Urinary bladder (tissue), 4 donors: Measurements from ENCODE around the gene PARP2. TPM values are rescaled to one million over a fixed set of nuclear protein-coding genes. Genes with fewer than 3 reads are reported as not detected.

ENCODE experiments used
- DNase-seq: peaks from one replicate; pipeline ENCODE4 v3.0.0-alpha.2; 2015; ENCODE audit errors: extremely low spot score
- H3K27ac ChIP-seq: one replicate; pipeline ENCODE4 v1.5.1; 2013; ENCODE audit warnings: low read depth, mild to moderate bottlenecking, moderate library complexity
- H3K36me3 ChIP-seq: one replicate; pipeline ENCODE4 v1.6.1; 2013; ENCODE audit warnings: mild to moderate bottlenecking, moderate library complexity; ENCODE audit not compliant: insufficient read depth
- H3K4me1 ChIP-seq: one replicate; pipeline ENCODE4 v1.6.1; 2013; ENCODE audit warnings: mild to moderate bottlenecking, moderate library complexity; ENCODE audit not compliant: insufficient read depth
- H3K4me3 ChIP-seq: one replicate; pipeline ENCODE4 v1.5.1; 2013; ENCODE audit warnings: low read depth, low read length
- WGBS: extraction: QIAGEN DNeasy Blood & Tissue Kit; methylation state at CpG from one replicate; pipeline ENCODE4 v1.1.7; 2013; 5-methylcytosine and 5-hydroxymethylcytosine counted together
- polyA plus RNA-seq: library from polyadenylated mRNA; stranded (reverse); fragments of 200-250 nt; gene quantifications from one replicate; pipeline ENCODE4 v1.2.3, GENCODE V29; 2013
- total RNA-seq: library from RNA; depleted of rRNA; stranded (reverse); fragments of >200 nt; gene quantifications from one replicate; pipeline ENCODE4 v1.2.3, GENCODE V29; 2014
- donor health status: healthy with polysubstance abuse.
- donor health status: healthy.

Gene PARP2, protein sequence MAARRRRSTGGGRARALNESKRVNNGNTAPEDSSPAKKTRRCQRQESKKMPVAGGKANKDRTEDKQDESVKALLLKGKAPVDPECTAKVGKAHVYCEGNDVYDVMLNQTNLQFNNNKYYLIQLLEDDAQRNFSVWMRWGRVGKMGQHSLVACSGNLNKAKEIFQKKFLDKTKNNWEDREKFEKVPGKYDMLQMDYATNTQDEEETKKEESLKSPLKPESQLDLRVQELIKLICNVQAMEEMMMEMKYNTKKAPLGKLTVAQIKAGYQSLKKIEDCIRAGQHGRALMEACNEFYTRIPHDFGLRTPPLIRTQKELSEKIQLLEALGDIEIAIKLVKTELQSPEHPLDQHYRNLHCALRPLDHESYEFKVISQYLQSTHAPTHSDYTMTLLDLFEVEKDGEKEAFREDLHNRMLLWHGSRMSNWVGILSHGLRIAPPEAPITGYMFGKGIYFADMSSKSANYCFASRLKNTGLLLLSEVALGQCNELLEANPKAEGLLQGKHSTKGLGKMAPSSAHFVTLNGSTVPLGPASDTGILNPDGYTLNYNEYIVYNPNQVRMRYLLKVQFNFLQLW
- 13.5 TPM for total RNA-seq
- polyA plus RNA-seq: 16.0 TPM

DNA sequence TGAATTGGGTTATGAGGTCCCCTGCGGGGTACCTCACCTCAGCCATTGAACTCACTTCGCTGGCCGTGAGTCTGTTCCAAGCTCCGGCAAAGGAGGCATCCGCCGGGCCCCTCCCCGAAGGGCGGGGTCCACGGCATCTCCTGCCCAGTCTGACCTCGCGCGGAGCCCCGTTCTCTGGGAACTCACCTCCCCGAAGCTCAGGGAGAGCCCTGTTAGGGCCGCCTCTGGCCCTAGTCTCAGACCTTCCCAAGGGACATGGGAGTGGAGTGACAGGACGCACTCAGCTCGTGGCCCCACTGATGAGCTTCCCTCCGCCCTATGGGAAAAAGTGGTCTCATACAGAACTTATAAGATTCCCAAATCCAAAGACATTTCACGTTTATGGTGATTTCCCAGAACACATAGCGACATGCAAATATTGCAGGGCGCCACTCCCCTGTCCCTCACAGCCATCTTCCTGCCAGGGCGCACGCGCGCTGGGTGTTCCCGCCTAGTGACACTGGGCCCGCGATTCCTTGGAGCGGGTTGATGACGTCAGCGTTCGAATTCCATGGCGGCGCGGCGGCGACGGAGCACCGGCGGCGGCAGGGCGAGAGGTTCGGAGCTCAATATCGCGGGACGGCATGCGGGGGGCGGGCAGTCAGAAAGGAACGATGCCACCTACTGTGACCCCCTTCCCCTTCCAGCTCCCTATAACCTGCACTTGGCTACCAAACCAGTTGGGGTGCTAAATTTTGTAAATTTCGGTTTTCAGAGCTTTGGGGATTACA lies at the start of gene PARP2:
Gene PARP2 (plus strand): TSS at position 544 of the 770 bp plus-strand sequence. CDS start 7 bp downstream, at position 551.
- under 1% methylated on average over 50 of the region's 50 CpGs for WGBS

DNA sequence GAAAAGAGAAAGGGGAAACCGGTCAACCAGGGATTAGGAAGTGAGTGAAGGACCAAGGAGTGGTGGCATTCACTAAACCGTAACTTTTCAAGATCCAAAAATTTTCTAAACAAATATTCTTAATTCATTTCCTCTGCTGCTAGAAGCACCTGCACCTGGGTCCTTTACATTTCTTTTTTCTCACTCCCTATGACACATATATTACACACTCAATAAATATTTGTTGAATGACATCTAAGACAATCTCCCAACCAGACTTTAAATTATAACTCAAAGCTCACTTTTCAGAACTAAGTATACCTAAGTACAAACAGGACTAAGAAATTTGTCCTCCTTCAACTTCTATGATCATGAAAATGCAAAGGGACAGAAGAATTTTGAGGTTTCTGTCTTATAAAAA lies 48.8 kb upstream of the PARP2 start:
- 95% methylated on average over 2 of the region's 2 CpGs for WGBS
- Histone ChIP-seq H3K27ac (no peak overlapping the region), H3K4me3 (no peak overlapping the region), H3K36me3 (peaks cover 12% of the 10 kb centered on the region), H3K4me1 (no peaks in the 10 kb centered on the region)
- DNase-seq: no peak

More for the DNA sequence above, at the start of gene PARP2:
- DNase-seq: peak; percentile 100
- H3K36me3 ChIP-seq: no peaks in the 10 kb centered on the region
- peak within 1 kb of the TSS; percentile 76 for H3K27ac ChIP-seq
- no peaks in the 10 kb centered on the region for H3K4me1 ChIP-seq
- H3K4me3 ChIP-seq: peak within 1 kb of the TSS; percentile 54

DNA sequence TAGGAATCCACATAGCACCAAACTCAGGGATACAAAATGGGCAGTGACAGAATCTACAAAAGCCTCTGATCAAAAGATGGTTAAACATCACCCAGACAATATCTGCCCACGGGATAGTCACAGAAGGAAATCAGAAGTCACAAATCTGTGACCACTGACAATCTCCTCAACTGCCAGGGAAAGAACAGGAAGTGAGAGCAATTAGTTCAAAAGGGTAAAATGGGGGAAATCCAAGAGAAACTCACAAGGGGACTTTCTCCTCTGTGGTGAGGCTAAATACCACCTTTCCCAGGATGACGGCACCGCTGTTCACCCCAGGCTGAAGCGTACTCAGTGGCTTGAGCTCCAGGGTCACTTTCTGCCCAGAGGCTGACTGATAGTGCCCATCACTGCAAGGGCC lies 48.4 kb upstream of the PARP2 start:
- Histone ChIP-seq H3K36me3 (peaks cover 9% of the 10 kb centered on the region), H3K4me3 (no peak overlapping the region)

DNA sequence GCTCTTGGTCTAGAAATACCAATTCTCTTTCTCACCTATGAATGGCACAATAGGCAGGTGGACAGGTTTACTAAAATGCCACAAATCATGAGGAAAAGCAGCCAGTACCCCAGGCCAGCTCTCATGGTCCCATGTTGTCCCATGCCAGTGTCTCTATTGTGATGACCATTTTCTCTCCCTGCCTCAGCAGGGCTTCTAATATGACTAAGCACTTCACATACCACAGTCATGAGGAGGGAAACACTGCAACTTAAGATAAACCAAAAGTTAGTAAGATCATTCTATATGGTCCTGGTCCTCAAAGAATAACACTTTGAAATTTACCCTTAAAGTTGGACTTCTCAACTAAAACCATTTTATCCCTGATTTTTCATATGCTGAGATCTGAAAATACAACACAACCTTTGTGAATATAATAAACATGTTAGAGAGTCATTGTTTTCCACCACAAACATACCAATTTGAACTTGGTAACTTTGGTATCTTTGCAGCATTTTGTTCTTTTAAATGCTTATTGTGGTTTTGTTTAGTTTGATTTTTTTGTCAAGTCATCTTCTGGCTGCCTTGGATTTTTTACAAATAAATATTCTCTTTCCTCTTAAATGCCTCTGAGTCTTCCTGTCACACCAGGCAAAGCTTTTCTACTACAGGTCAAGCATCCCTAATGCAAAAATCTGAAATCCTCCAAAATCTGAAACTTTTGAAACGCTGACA lies 41.2 kb upstream of the PARP2 start:
- WGBS: 94% methylated on average over 1 of the region's 1 CpG
- Histone ChIP-seq H3K4me3 (no peak overlapping the region), H3K27ac (no peak overlapping the region), H3K4me1 (peaks cover 2% of the 10 kb centered on the region), H3K36me3 (no peaks in the 10 kb centered on the region)
- DNase-seq: no peak

More for the DNA sequence above, 48.4 kb upstream of the PARP2 start:
- 84% methylated on average over 4 of the region's 4 CpGs for WGBS
- Histone ChIP-seq H3K4me1 (no peaks in the 10 kb centered on the region), H3K27ac (no peak overlapping the region)
- DNase-seq: no peak

DNA sequence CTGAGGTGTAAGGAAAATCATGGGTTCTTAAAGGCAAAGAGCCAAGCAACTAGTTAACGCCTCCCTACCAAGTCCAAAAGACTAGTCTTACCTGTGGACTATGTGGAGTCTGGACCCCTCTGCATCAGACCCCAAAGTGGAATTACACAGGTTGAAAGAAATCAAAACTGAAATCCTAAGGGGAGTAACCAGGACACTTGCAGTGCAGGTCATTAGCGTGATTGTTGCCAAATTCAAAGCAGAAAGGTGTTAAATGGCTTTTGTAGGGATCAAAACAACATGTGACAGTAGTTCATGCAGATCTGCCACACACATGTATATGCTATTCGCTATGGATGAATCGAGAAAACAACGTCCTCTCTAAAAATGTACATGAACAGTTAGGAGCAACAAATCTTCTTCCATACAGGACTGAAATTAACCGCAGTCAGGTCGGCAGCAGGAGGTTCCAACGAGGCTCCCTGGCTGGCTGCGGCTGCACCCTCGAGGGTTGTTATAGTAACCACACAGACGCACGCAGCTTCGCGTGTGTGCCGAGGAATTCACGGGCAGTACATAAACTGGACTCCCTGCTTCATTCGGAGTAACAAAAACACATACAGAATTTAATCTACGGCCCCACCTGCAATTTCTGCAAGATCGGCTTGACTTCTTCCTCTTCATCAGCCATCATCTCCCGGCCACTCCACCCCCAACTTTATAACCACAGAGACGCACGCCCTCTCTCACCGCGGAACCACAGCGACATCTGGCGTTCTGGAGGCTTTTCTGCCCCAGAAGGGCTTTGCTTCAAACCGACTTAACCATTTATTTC lies 38.0 kb upstream of the PARP2 start, which contains the start of gene TTC5:
Gene TTC5 (minus strand): TSS at position 687 of the 814 bp plus-strand sequence. CDS start 14 bp downstream, at position 673.
- Histone ChIP-seq H3K27ac (no peak within 1 kb of the TSS), H3K4me3 (peak within 1 kb of the TSS; percentile 81), H3K36me3 (no peaks in the 10 kb centered on the region), H3K4me1 (peaks cover 2% of the 10 kb centered on the region)
- DNase-seq: peak; percentile 87
- under 1% methylated on average over 27 of the region's 27 CpGs for WGBS

DNA sequence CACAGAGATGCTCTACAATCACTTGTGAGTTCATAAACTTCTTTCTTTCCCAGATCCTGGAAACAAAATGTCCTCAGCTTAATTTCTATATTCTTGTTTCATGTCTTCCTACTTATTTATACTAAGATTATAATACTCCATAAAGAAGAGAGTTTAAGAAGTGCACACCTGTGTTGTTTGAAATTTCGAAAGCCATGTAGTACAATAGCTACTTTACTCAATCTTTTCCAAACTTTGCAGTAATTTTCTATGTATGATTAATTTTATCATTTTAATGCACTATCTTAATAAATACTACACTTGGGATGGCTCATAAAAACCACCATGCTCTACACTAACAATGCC lies 37.4 kb upstream of the PARP2 start:
- WGBS: 96% methylated on average over 1 of the region's 1 CpG
- Histone ChIP-seq H3K4me1 (peaks cover 2% of the 10 kb centered on the region), H3K36me3 (no peaks in the 10 kb centered on the region), H3K27ac (no peak overlapping the region), H3K4me3 (no peak overlapping the region)
- DNase-seq: no peak

DNA sequence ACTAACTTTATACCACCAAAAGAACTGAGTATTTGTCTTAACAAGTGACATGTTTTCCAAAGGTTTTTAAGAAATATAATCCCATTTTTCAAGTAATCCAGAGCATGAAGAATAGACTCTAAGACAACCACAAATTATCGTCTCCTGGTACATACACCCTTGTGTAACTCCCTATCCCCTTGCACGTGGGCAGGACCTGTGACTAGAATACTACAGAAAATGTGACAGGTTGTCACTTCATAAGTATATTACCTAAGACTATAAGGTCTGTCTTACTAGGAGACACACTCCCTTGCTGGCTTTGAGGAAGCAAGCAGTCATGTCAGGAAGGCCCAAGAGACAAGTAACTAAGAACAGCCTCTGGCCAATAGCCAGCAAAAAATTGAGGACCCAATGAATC lies 29.4 kb upstream of the PARP2 start:
- 94% methylated on average over 2 of the region's 2 CpGs for WGBS
- Histone ChIP-seq H3K27ac (no peak overlapping the region), H3K36me3 (peaks cover 7% of the 10 kb centered on the region), H3K4me3 (no peak overlapping the region), H3K4me1 (no peaks in the 10 kb centered on the region)
- no peak for DNase-seq

DNA sequence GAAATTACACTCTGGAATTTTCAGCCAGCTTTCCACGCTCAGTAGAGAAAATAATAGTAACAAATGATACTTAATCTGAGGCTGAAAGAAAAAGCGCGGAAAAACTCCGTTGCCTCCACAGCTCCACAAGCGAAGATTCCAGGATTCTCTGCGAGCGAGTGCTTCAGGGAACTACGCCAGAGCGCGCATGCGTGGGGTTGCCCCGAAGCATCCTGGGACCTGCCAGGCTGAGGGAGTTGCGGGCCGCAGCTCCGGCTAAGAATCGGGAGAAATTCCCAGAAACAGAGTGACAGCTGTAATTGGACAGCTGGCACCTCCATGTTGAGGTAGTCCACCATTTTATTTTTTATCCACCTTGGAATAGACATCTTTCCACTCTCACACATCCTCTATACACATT lies 25.7 kb upstream of the PARP2 start:
- 97% methylated on average over 16 of the region's 16 CpGs for WGBS
- Histone ChIP-seq H3K4me3 (no peak overlapping the region), H3K4me1 (no peaks in the 10 kb centered on the region), H3K36me3 (peaks cover 8% of the 10 kb centered on the region), H3K27ac (no peak overlapping the region)
- no peak for DNase-seq

DNA sequence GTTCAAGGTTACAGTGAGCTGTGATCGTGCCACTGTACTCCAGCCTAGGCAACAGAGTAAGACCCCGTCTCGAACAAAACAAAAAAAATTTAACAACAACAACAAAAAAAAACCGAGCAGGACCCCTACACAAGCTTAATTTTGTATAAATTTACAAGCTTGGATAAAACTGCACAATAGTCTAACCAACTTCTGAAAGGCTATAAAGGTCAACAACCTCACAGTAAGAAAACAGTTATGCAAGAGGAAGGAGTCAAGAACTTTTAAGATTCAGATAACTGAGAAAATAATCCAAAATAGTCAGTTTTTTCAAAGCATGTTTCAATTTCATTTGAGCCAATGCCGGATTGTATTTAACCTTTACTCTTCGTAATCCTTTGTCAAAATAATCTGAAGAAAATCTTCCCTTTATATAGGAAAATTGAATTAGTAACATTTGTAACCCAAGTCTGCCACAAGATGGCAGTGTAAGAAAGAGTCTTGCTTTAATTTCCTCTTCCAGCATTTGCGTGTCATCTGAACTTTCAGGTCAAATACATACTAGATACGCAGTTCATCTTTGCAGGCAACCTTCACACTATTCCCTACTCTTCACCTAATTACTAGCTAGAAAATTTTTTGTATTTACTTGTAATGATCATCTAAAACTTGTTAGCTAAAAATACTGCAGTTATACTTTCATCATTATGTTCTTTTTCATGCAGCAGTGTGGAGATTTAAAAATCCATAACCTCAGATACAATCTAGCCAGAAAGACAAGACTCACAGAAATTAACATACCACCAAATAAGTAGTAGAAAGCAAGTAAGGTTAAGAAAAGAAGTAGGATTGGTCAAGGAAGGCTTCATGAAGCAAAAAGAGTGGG lies 16.2 kb upstream of the PARP2 start:
- Histone ChIP-seq H3K4me3 (no peak overlapping the region), H3K4me1 (no peaks in the 10 kb centered on the region), H3K27ac (no peak overlapping the region), H3K36me3 (no peaks in the 10 kb centered on the region)
- no peak for DNase-seq
- WGBS: 43% methylated on average over 8 of the region's 8 CpGs

DNA sequence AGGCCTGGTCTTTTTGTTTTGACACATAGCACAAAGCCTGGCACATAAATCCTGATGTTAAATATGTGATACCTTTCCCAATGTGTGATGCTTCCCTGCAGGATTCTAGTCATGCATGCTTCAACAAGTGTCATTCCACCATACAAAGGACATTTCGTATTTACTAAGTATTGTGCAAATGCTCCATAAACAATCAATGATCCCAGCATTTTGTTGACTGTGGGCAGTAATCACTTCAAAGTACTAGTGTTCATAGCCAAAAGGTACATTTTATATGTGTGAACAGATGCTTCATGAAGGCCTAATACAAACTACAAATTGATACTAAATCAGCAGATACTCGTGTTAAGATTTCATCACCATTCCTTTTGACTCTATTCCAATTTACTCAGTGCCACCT lies 14.7 kb upstream of the PARP2 start:
- WGBS: 64% methylated on average over 2 of the region's 2 CpGs
- Histone ChIP-seq H3K4me1 (no peaks in the 10 kb centered on the region), H3K4me3 (no peak overlapping the region), H3K36me3 (no peaks in the 10 kb centered on the region), H3K27ac (no peak overlapping the region)
- DNase-seq: no peak

DNA sequence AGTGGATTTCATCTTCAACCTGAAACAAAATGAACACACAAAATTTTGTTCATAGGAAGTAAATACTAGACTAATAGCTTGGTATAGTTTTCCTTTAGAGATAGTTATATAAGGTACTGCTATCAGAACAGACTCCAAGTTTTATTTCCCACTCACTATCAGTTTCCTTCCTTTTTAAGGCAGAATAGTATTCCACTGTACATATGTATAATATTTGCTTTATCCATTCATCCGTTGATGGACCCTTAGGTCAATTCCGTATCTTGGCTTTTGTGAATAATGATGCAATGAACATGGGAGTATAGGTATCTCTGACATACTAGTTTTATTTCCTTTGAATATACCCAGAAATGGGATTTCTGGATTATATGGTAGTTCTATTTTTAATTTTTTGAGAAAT lies 14.1 kb upstream of the PARP2 start:
- H3K36me3 ChIP-seq: no peaks in the 10 kb centered on the region
- no peak overlapping the region for H3K4me3 ChIP-seq
- DNase-seq: no peak
- no peaks in the 10 kb centered on the region for H3K4me1 ChIP-seq
- no peak overlapping the region for H3K27ac ChIP-seq
- WGBS: 87% methylated on average over 2 of the region's 2 CpGs

DNA sequence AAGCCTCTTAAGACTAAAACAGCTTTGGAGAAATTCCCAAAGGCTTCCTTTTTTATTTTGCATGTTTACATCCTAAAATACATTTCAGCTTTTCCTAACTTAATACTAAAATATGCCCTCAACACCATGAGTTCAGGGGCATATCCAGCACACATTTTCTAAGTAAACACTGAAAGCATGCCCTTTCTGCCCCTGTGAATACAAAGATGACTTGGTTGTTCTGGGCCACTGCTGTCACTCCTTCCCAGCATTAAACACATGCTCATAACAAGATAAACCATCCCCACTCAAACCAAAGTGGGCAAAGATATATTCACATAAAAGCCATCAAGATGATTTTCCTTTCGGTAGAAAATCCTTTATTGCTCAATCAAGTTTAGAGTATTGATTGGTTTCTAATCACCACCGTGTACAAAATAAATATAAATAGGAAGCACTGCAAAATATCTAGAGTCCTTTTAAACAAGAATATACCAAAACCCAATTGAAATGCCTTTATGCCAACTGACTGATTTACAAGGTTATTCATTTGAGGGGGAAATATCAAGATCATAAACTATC lies 12.3 kb upstream of the PARP2 start:
- Histone ChIP-seq H3K4me3 (no peak overlapping the region), H3K27ac (no peak overlapping the region), H3K4me1 (no peaks in the 10 kb centered on the region), H3K36me3 (no peaks in the 10 kb centered on the region)
- no peak for DNase-seq
- 70% methylated on average over 2 of the region's 2 CpGs for whole genome bisulfite sequencing
